ENCODE measurements around the gene PCDH12.

PCDH12 gene

DNA sequence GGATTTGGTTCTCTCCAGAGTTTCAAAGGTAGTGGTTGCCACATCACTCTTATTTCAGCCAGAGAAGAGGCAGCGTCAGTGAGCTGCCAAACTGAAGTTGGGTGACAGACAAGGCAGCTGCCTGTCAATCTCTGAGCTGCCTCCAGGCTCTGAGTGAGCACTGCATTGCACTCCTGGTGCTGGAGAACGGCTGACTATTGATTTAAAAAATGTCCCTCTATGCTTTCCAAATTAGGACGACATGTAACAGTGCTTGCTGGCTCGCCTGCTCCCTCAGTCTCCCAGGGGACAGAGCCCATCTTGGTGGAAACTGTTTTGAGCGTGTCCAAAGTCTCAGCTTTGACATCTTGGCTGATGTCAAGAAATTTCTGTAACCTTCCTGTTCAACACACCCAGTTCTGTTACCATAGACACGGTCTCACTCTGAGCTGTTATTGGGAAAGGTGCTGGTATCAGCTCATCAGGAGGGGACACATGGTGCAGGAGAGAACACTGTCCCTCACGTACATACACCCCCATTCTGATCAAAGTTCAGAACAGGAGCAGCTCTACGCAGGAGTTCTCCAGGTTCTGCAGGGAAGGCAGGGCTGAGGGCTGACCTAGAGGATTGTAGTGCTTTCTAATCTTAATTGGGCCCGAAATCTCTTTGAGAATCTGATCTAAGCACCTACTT is 15.7 kb downstream of the PCDH12 start:
- TF ChIP-seq, protein P1, sequence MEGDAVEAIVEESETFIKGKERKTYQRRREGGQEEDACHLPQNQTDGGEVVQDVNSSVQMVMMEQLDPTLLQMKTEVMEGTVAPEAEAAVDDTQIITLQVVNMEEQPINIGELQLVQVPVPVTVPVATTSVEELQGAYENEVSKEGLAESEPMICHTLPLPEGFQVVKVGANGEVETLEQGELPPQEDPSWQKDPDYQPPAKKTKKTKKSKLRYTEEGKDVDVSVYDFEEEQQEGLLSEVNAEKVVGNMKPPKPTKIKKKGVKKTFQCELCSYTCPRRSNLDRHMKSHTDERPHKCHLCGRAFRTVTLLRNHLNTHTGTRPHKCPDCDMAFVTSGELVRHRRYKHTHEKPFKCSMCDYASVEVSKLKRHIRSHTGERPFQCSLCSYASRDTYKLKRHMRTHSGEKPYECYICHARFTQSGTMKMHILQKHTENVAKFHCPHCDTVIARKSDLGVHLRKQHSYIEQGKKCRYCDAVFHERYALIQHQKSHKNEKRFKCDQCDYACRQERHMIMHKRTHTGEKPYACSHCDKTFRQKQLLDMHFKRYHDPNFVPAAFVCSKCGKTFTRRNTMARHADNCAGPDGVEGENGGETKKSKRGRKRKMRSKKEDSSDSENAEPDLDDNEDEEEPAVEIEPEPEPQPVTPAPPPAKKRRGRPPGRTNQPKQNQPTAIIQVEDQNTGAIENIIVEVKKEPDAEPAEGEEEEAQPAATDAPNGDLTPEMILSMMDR (IDR thresholded peaks at IDR 0.05; ENCODE audit: extremely low read depth, insufficient read depth, missing control alignments), result no peak
- no peak for DNase-seq (ENCODE audit: low spot score)
- in situ Hi-C loops (cut with MboI; ENCODE audit: low pct_unique_long_range_greater_than_20kb, low sequenced_read_pairs, unreplicated experiment), result no loop called here

DNA sequence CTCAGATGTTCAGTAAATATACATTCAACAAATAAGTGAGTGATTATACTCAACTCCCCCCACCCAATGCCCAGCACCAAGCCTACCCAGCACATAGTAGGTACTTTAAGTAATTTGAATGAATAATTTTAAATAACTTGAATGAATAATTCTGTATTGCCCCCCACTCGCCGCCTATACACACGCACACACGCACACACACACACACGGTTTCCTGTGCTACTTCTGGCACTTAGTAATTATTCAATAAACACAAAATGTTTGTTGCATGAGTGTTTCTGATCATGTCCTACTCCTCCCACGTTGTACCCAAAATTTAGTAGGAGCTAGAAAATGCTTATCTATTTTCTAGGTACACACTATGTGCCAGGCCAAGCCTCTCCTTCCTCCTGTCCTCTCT is 16.2 kb downstream of the PCDH12 start:
- no peak for DNase-seq (ENCODE audit: low spot score)
- in situ Hi-C loops (cut with MboI; ENCODE audit: low pct_unique_long_range_greater_than_20kb, low sequenced_read_pairs, unreplicated experiment), result no loop called here
- TF ChIP-seq, protein P1 (IDR thresholded peaks at IDR 0.05; ENCODE audit: extremely low read depth, insufficient read depth, missing control alignments), result no peak

DNA sequence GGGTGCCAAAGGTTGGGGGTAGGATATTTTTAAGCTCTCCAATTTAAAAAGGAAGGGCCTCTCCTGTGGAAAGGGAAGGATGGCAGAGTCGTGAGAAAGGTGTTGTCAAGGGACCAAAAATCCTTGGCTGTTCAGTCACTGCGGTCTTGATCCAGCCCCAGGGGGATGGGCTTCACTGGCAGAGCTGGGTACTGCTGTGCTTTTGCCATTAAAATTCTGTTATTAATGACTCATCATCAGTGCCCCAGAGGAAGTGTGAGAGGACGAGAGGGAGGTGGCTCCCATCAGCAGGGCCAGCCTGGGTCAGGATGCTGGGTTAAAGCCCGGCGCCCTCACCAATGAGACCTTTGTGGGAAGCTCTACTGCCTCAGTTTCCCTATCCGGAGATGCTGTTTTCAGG is 16.7 kb downstream of the PCDH12 start:
- in situ Hi-C loops (cut with MboI; ENCODE audit: low pct_unique_long_range_greater_than_20kb, low sequenced_read_pairs, unreplicated experiment), result no loop called here
- DNase-seq (ENCODE audit: low spot score), result no peak
- TF ChIP-seq, protein P1 (IDR thresholded peaks at IDR 0.05; ENCODE audit: extremely low read depth, insufficient read depth, missing control alignments), result no peak

DNA sequence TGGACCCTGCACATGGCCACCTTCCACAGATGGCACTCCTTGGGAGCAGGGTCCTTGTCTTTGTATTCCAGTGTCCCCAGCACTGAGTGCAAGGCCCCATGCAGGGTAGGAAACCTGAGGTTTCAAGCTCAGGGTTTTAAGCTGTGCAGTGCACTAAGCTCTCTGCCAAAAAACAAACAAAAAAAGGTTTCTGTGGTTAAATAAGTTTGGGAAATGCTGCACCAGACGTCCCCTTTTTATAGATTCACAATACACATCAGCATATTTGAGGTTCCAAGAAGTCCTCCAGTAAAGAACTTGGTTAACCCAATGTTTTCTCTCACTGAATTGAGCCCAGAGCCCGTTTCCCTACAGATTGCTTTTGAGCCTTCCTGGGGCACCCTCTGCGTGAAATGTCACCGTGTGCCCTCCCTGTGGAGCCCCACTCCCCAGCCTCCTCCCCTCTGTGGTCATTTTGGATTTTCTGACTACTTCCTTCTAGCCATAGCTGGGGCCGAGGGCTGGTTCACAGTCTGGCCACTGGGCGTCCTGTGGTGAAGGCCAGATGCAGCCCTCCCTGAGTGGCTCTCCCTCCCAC is 17.2 kb downstream of the PCDH12 start:
- TF ChIP-seq, protein P1 (IDR thresholded peaks at IDR 0.05; ENCODE audit: extremely low read depth, insufficient read depth, missing control alignments), result no peak
- in situ Hi-C loops (cut with MboI; ENCODE audit: low pct_unique_long_range_greater_than_20kb, low sequenced_read_pairs, unreplicated experiment), result no loop called here
- DNase-seq (ENCODE audit: low spot score), result no peak

DNA sequence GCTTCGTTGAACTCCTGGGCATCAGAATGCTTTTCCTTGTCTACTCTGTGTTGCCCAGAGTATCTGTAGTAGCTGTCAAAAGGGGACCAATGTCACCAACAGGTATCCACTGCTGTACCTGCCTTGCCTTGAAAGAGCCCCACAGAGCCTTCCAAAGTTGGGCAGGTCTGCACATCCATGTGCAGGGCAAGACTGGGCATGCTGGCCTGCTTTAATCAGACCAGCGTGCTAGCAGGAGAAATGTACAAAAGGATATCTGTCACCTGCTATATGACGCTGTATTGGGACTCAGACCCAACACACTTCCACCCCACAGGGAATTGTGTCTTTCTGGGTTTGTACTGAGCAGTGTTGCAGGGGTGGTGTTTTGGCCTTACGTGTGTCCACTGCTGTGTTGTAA is 22.5 kb downstream of the PCDH12 start:
- in situ Hi-C loops (cut with MboI; ENCODE audit: low pct_unique_long_range_greater_than_20kb, low sequenced_read_pairs, unreplicated experiment), result no loop called here
- TF ChIP-seq, protein P1 (IDR thresholded peaks at IDR 0.05; ENCODE audit: extremely low read depth, insufficient read depth, missing control alignments), result no peak
- DNase-seq (ENCODE audit: low spot score), result no peak

DNA sequence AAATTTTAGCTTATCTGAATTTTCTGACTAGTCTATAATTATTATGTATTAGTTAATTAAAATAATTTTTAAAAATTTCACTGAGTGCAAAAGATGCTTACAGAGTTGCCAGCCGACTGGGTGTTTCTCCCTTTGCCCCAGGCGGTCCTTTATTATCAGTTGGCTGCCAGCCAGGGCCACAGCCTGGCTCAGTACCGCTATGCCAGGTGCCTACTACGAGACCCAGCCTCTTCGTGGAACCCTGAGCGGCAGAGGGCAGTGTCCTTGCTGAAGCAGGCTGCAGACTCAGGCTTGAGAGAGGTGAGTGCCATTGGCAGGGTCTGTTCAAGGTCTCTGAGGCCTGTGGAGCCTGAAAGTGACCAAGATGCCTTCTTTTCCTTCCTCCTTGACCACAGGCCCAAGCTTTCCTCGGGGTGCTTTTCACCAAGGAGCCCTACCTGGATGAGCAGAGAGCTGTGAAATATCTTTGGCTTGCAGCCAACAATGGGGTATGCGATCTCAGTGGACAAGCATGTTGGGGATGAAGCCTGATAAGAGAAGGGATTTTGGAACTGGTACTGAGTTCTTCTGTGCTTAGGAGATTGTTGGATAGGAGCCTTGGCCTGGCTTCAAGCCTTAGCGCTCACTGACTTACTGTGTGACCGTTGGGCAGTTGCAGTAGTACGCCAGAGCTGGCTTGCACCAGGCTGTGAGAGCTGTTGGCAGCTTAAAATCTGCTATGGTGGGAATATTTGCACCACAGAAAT is 23.7 kb downstream of the PCDH12 start:
- in situ Hi-C loops (cut with MboI; ENCODE audit: low pct_unique_long_range_greater_than_20kb, low sequenced_read_pairs, unreplicated experiment), result no loop called here

More for the DNA sequence above, 23.7 kb downstream of the PCDH12 start:
- TF ChIP-seq, protein P1 (IDR thresholded peaks at IDR 0.05; ENCODE audit: extremely low read depth, insufficient read depth, missing control alignments), result no peak
- DNase-seq (ENCODE audit: low spot score), result no peak
